ENCODE data around the gene TSHZ2.

- no peak for TF ChIP-seq CTCF (IDR thresholded peaks at IDR 0.05)
- TF ChIP-seq POLR2A (IDR thresholded peaks at IDR 0.05), result no peak
These were observed 152.6 kb downstream of the TSHZ2 start for GRCh38 chr20:53124803-53125202.

All from testis (tissue), 2 donors.